AG08396 (cell line): Measurements from ENCODE around the gene STUB1.

Source experiments
- DNase-seq: peaks from one replicate; pipeline ENCODE4 v3.0.0; 2012; ENCODE audit warnings: low spot score, mixed read lengths

Gene STUB1

GRCh38 chr16:725463-726187 lies 45.4 kb downstream of the STUB1 start:
- no peak for DNase-seq

- DNase-seq: no peak
These were observed 45.9 kb downstream of the STUB1 start for GRCh38 chr16:726188-726437.

- DNase-seq: peak; percentile 75
These were observed 46.5 kb downstream of the STUB1 start, which contains the start of the genes CCDC78 and HAGHL for GRCh38 chr16:726438-727290. TSS of gene CCDC78 (minus strand) at chr16:726443. CDS start at chr16:726367, 76 bp downstream. TSS of gene HAGHL (plus strand) at chr16:727106. CDS start at chr16:727510, 404 bp downstream.

GRCh38 chr16:727291-727977 lies 47.2 kb downstream of the STUB1 start:
- DNase-seq: no peak

GRCh38 chr16:728131-728889 lies 48.1 kb downstream of the STUB1 start:
- peak; percentile 91 for DNase-seq

- no peak for DNase-seq
These were observed 48.9 kb downstream of the STUB1 start for GRCh38 chr16:728890-729744.

- no peak for DNase-seq
These were observed 49.8 kb downstream of the STUB1 start for GRCh38 chr16:729768-730665.

GRCh38 chr16:730666-731509 lies 50.7 kb downstream of the STUB1 start:
- no peak for DNase-seq

GRCh38 chr16:732332-732731 lies 52.1 kb downstream of the STUB1 start:
- DNase-seq: no peak
